ENCODE data around the gene PGRMC2.

- TF ChIP-seq CTCF (IDR thresholded peaks at IDR 0.05; ENCODE audit: poor library complexity) (peak; percentile 11), EZH2 (IDR thresholded peaks at IDR 0.05; ENCODE audit: borderline replicate concordance) (no peak)
Measured at GRCh38 chr4:128287871-128288688, 467 bp upstream of the PGRMC2 start.
